Keratinocyte (primary cell): ENCODE data around the gene GAB2.

Source experiments
- CTCF ChIP-seq, 3 experiments: IDR thresholded peaks in 1 of 3; conservative IDR thresholded peaks in 1 of 3; optimal IDR thresholded peaks in 1 of 3; 2 replicates in 2 of 3; 3 replicates in 1 of 3; pipeline versions ENCODE3 to v1.5.1; 2011; ENCODE audit warnings: low read length in 3 of 3, mild to moderate bottlenecking in 3 of 3, moderate library complexity in 2 of 3, control low read depth in 1 of 3, inconsistent platforms in 1 of 3; ENCODE audit not compliant: insufficient read depth in 2 of 3; ENCODE audit errors: extremely low read depth in 1 of 3
- EZH2 ChIP-seq: IDR thresholded peaks from one replicate; pipeline ENCODE4 v1.6.1; 2012; ENCODE audit warnings: inconsistent platforms, mild to moderate bottlenecking, low read length, moderate library complexity

- TF ChIP-seq EZH2 (no peak), CTCF (optimal IDR thresholded peaks at IDR 0.05 in 1 of 3, IDR thresholded peaks at IDR 0.05 in 1 of 3, conservative IDR thresholded peaks at IDR 0.05 in 1 of 3; ENCODE audit: extremely low read depth in 1 of 3, insufficient read depth in 2 of 3, low read length in 3 of 3) (no peak)
Measured at GRCh38 chr11:78441956-78442355, 24.3 kb upstream of the GAB2 start.
